ENCODE measurements around the gene PI16.

The PI16 gene

GRCh38 chr6:36971921-36972673, 17.6 kb downstream of the PI16 start:
- DNase-seq (ENCODE audit: extremely low read depth, low read depth), result no peak
- H3K4me3 ChIP-seq (replicated peaks; ENCODE audit: low read depth, low read length), result no peak overlapping the region
- TF ChIP-seq CTCF (IDR thresholded peaks at IDR 0.05; ENCODE audit: low read depth, low read length, missing control alignments), result no peak

GRCh38 chr6:36973190-36973589, 18.7 kb downstream of the PI16 start:
- no peak for DNase-seq (ENCODE audit: extremely low read depth, low read depth)
- TF ChIP-seq CTCF (IDR thresholded peaks at IDR 0.05; ENCODE audit: low read depth, low read length, missing control alignments), result no peak

GRCh38 chr6:36973647-36974046, 19.1 kb downstream of the PI16 start:
- no peak overlapping the region for H3K4me3 ChIP-seq (replicated peaks; ENCODE audit: low read depth, low read length)
- TF ChIP-seq CTCF (IDR thresholded peaks at IDR 0.05; ENCODE audit: low read depth, low read length, missing control alignments), result no peak
- DNase-seq (ENCODE audit: extremely low read depth, low read depth), result no peak

More at GRCh38 chr6:36973190-36973589, 18.7 kb downstream of the PI16 start:
- no peak overlapping the region for H3K4me3 ChIP-seq (replicated peaks; ENCODE audit: low read depth, low read length)

GRCh38 chr6:36975231-36976006, 20.9 kb downstream of the PI16 start:
- no peak for TF ChIP-seq CTCF (IDR thresholded peaks at IDR 0.05; ENCODE audit: low read depth, low read length, missing control alignments)

GRCh38 chr6:36976007-36976264, 21.4 kb downstream of the PI16 start:
- no peak for DNase-seq (ENCODE audit: extremely low read depth, low read depth)
- H3K4me3 ChIP-seq (replicated peaks; ENCODE audit: low read depth, low read length), result no peak overlapping the region
- TF ChIP-seq CTCF (IDR thresholded peaks at IDR 0.05; ENCODE audit: low read depth, low read length, missing control alignments), result no peak

More at GRCh38 chr6:36975231-36976006, 20.9 kb downstream of the PI16 start:
- no peak overlapping the region for H3K4me3 ChIP-seq (replicated peaks; ENCODE audit: low read depth, low read length)
- DNase-seq (ENCODE audit: extremely low read depth, low read depth), result no peak

- no peak for DNase-seq (ENCODE audit: extremely low read depth, low read depth)
- no peak overlapping the region for H3K4me3 ChIP-seq (replicated peaks; ENCODE audit: low read depth, low read length)
- TF ChIP-seq CTCF (IDR thresholded peaks at IDR 0.05; ENCODE audit: low read depth, low read length, missing control alignments), result no peak
Measured at GRCh38 chr6:36976509-36976908, 22.0 kb downstream of the PI16 start.

Measured in HFF-Myc (cell line).